Colon (tissue), 2 donors: ENCODE measurements around the gene CCDC88B.
"Not testable (repeated sequence)": the region's sequence is repeated elsewhere in the genome, so short reads cannot be mapped to it uniquely, and the experiment has no call there.

Experiments
- FAIRE-seq: peaks from 2 replicates; lab custom pipeline; 2012; peaks lifted over from hg19 to GRCh38; lab: Jason Lieb, UNC
- donor health status: control.
- donor health status: control.

Gene CCDC88B

GRCh38 chr11:64323373-64323772 is 16.6 kb upstream of the CCDC88B start:
- FAIRE-seq, result no peak

DNA sequence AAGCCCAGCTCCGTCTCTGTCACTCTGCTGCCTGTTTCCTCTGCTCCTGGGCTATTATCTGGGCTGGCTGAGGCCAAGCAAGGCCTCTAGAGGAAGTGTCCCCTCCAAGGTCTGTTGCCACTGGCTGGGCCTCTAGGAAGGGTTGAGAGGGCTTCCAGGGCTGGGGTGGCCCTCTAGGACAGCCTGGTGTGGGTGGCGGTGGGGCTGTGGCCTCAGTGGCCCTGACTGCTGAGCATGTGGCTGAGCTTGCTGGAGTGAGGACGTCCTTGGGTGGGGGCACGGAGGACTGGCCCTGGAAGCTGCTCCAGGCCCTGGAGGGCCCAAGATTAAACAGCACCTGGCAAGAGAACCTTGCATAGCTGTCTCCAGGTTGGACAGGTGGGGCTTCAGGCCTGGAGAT is 16.0 kb upstream of the CCDC88B start:
- not testable (repeated sequence) for FAIRE-seq

DNA sequence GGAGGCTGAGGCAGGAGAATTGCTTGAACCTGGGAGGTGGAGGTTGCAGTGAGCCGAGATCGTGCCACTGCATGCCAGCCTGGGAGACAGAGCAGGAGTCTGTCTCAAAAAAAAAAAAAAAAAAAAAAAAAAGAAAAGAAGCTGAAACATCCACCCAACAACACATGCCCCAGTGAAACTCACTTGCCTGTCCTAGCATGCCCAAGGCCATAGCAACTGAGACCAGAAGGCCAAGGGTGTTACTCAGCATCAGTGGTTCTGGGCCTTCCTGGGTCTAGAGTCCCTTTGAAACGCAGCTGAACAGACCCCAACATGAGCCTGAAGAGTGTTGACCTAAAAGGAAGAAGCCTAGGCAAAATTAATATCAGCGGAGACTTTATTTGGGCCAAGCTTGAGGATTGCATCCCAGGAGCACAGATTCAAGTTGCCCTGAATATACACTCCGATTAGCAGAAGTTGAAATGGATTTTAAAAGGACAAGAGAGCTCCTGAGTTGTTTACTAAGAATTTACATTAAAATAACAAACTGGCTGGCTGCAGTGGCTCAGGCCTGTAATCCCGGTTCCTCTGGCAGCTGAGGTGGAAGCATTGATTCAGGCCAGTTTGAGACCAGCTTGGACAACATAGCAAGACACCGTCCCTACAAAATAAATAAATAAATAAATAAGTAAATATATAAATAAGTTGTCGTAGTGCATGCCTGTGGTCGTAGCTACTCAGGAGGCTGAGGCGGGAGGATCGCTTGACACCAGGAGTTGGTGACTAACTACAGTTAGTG is 15.1 kb upstream of the CCDC88B start:
- no peak for FAIRE-seq

GRCh38 chr11:64327375-64327774 is 12.6 kb upstream of the CCDC88B start:
- FAIRE-seq, result no peak

- FAIRE-seq, result no peak
Observed at GRCh38 chr11:64327993-64328392, 12.0 kb upstream of the CCDC88B start.

- FAIRE-seq, result no peak
Observed at GRCh38 chr11:64330888-64331287, 9.1 kb upstream of the CCDC88B start.

- FAIRE-seq, result no peak
Observed at GRCh38 chr11:64331569-64332371, 8.2 kb upstream of the CCDC88B start.

- FAIRE-seq, result no peak
Observed at GRCh38 chr11:64333556-64333955, 6.4 kb upstream of the CCDC88B start.

DNA sequence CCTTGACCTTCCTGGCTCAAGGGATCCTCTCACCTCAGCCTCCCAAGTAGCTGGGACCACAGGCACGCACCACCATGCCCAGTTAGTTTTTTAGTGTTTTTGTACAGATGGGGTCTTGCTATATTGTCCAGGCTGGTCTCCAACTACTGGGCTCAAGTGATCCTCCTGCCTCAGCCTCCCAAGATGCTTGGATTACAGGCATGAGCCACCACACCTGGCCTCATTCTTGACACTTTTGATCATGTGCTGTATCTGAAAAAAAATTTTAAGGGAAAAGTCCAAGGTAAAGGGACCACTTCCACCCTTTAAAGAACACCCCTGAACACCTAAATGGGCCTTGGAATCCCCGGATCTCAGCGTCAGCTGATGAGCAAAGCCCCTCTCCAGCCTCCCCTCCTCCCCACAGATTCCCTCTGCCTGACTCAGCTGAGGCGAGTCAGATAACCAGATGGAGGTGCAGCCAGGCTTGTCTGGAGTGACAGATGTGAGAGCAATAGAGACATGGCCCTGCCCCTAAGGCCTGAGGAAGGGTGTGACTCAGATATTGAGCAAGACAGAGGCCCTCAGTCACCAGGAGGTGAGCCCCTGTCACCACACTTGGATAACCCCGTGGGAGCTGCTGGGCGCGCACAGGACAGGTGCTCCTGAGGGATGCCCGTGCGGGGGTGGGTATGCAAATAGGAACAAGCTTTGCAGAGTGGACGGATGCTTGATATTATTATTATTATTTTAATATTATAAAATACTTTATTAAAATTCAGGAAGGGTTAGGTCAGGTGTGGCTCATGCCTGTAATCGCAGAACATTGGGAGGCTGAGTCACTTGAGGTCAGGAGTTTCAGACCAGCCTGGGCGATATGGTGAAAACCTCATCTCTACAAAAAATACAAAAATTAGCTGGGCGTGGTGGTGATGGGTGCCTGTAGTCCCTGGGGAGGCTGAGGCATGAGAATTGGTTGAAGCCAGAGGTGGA is 5.0 kb upstream of the CCDC88B start:
- no peak for FAIRE-seq

- FAIRE-seq, result no peak
Observed at GRCh38 chr11:64337538-64338249, 2.3 kb upstream of the CCDC88B start.

GRCh38 chr11:64338716-64339115 is 1.3 kb upstream of the CCDC88B start:
- no peak for FAIRE-seq

GRCh38 chr11:64339286-64339685 is 718 bp upstream of the CCDC88B start:
- no peak for FAIRE-seq

DNA sequence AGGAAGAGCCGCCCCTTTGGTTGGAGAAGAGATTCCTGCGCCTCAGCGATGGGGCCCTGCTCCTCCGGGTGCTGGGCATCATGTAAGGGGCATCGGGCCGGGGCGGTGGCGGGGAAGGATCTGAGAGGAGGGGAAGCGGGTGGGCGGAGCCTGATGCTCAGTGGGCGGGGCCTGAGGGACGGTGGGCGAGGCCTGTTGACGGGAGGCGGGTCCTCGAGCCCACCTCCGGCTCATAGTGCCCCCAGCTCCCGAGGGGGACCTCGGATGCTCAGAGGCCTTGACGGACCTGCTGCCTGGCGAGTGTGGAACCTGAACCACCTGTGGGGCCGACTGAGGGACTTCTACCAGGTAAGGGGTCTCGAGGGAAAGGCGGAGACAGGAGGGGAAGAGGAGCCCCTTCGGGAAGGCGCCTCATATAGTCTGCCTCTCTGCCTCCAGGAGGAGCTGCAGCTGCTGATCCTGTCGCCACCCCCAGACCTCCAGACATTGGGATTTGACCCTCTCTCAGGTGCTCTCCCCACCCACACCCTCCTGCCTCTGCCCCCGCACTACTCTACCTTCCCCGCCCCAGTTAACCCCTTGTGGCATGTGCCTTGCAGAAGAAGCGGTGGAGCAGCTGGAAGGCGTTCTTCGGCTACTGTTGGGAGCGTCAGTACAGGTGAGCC is 799 bp downstream of the CCDC88B start:
- FAIRE-seq, result no peak

- FAIRE-seq, result no peak
Observed at GRCh38 chr11:64341429-64341828, 1.4 kb downstream of the CCDC88B start.

DNA sequence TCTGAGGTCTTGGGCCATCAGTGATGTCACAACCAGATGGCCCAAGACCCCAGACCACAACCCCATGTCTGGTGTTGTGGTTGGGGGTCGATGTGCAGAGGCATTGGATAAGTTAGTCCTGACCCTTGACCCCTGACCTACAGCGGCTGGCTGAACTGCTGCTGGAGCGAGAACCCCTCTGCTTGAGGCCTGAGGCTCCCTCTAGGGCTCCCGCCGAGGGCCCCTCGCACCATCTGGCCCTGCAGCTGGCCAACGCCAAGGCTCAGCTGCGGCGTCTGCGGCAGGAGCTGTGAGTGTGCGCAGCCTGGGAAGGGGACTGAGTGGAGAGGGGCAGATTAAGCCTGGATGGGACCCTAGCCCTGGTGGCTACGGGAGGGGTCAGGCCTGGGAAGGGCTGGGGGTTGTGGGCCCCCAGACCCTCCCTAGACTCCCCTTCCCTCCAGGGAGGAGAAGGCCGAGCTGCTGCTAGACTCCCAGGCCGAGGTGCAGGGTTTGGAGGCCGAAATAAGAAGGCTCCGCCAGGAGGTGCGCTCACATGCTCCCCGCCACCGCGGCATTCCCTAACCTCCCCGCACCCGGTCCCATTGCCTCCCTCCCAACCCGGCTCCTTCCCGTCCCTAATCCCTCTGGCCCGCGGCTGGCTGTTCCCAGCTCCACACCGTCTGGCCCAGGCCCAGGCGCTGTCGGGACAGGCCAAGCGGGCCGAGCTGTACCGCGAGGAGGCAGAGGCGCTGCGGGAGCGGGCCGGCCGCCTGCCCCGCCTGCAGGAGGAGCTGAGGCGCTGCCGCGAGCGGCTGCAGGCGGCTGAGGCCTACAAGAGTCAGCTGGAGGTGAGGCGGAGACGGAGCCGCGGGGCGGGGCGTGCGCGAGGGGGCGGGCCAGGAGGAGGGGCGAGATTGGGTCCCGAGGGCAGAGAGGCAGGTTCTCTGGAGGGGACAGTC is 2.1 kb downstream of the CCDC88B start:
- no peak for FAIRE-seq

- FAIRE-seq, result no peak
Observed at GRCh38 chr11:64342869-64343745, 3.1 kb downstream of the CCDC88B start.

DNA sequence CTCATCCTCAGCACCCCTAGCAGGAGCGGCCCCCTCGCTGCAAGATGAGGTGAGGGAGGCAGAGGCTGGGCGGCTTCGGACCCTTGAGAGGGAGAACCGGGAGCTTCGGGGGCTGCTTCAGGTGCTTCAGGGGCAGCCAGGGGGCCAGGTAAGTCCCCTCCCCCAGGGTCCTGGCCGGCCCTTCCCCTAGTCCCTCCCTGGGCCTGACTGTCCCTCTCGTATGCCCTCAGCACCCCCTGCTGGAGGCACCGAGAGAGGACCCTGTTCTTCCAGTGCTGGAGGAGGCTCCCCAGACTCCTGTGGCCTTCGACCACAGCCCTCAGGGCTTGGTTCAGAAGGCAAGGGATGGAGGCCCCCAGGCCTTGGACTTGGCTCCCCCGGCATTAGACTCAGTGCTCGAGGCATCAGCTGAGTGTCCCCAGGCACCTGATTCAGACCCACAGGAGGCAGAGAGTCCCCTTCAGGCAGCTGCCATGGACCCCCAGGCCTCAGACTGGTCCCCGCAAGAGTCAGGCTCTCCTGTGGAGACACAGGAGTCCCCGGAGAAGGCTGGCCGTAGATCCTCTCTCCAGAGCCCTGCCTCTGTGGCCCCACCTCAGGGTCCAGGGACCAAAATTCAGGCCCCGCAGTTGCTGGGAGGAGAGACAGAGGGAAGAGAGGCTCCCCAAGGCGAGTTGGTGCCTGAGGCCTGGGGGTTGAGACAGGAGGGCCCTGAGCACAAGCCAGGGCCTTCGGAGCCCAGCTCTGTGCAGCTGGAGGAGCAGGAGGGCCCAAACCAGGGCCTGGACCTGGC is 4.0 kb downstream of the CCDC88B start:
- no peak for FAIRE-seq

- FAIRE-seq, result no peak
Observed at GRCh38 chr11:64344787-64345186, 4.8 kb downstream of the CCDC88B start.
